ENCODE data around the gene ZNF438. TPM values are rescaled to one million over a fixed set of nuclear protein-coding genes. Genes with fewer than 3 reads are reported as not detected.

ZNF438 gene
- total RNA-seq, 4 donors from 2014 or later = 10.3 to 14.6 (median 13.6) TPM

GRCh38 chr10:30834153-30834552 lies 197.5 kb downstream of the ZNF438 start:
- 88 to 91% methylated on average over 4 of the region's 4 CpGs for WGBS, 2 donors (ENCODE audit: low coverage in 1 of 2)

GRCh38 chr10:30833628-30833970 lies 198.1 kb downstream of the ZNF438 start:
- H3K9me3 ChIP-seq = no peaks in the 10 kb centered on the region
- H3K4me3 ChIP-seq = no peak overlapping the region
- H3K4me1 ChIP-seq = no peaks in the 10 kb centered on the region
- no peaks in the 10 kb centered on the region for H3K27me3 ChIP-seq
- H3K27ac ChIP-seq = no peak overlapping the region
- TF ChIP-seq CTCF (IDR thresholded peaks at IDR 0.05) (no peak), POLR2A (IDR thresholded peaks at IDR 0.05) (no peak)
- 83 to 88% methylated on average over 1 to 5 of the region's 5 CpGs for WGBS, 2 donors (ENCODE audit: low coverage in 1 of 2)
- H3K36me3 ChIP-seq = no peaks in the 10 kb centered on the region
- ATAC-seq = no peak

More at GRCh38 chr10:30834153-30834552, 197.5 kb downstream of the ZNF438 start:
- no peak overlapping the region for H3K4me3 ChIP-seq
- ATAC-seq = no peak
- H3K36me3 ChIP-seq = no peaks in the 10 kb centered on the region
- H3K4me1 ChIP-seq = no peaks in the 10 kb centered on the region
- no peaks in the 10 kb centered on the region for H3K27me3 ChIP-seq
- H3K27ac ChIP-seq = no peak overlapping the region
- no peaks in the 10 kb centered on the region for H3K9me3 ChIP-seq
- TF ChIP-seq CTCF (IDR thresholded peaks at IDR 0.05) (no peak), EP300 (IDR thresholded peaks at IDR 0.05) (no peak), POLR2A (IDR thresholded peaks at IDR 0.05) (no peak), POLR2AphosphoS5 (IDR thresholded peaks at IDR 0.05) (no peak)

GRCh38 chr10:30832749-30833627 lies 198.7 kb downstream of the ZNF438 start:
- no peak for ATAC-seq
- Histone ChIP-seq H3K27me3 (no peaks in the 10 kb centered on the region), H3K36me3 (no peaks in the 10 kb centered on the region), H3K27ac (no peak overlapping the region), H3K4me3 (no peak overlapping the region), H3K4me1 (peaks cover 0 to 3% (median 0%) of the 10 kb centered on the region in 3 donors), H3K9me3 (no peaks in the 10 kb centered on the region)
- TF ChIP-seq CTCF (IDR thresholded peaks at IDR 0.05) (no peak), EP300 (IDR thresholded peaks at IDR 0.05) (no peak), POLR2A (IDR thresholded peaks at IDR 0.05) (no peak), POLR2AphosphoS5 (IDR thresholded peaks at IDR 0.05) (no peak)
- 80 to 90% methylated on average over 2 to 12 of the region's 13 CpGs for WGBS, 2 donors (ENCODE audit: low coverage in 1 of 2)

- H3K27me3 ChIP-seq = no peaks in the 10 kb centered on the region
- peaks cover 0 to 11% (median 0%) of the 10 kb centered on the region in 3 donors for H3K4me1 ChIP-seq
- no peaks in the 10 kb centered on the region for H3K36me3 ChIP-seq
- whole genome bisulfite sequencing, 2 donors (ENCODE audit: low coverage in 1 of 2) = 69 to 78% methylated on average over 4 to 10 of the region's 10 CpGs
- no peak for TF ChIP-seq CTCF (IDR thresholded peaks at IDR 0.05)
- no peak for TF ChIP-seq EP300 (IDR thresholded peaks at IDR 0.05)
- no peak for TF ChIP-seq POLR2AphosphoS5 (IDR thresholded peaks at IDR 0.05)
- no peak for TF ChIP-seq POLR2A (IDR thresholded peaks at IDR 0.05)
- no peak overlapping the region for H3K27ac ChIP-seq
- H3K4me3 ChIP-seq = no peak overlapping the region
- ATAC-seq = no peak
- H3K9me3 ChIP-seq = no peaks in the 10 kb centered on the region
Observed at GRCh38 chr10:30832001-30832748, 199.5 kb downstream of the ZNF438 start.
